Glomerular endothelial cell (primary cell): ENCODE results near the gene ARAP3. TPM values are rescaled to one million over a fixed set of nuclear protein-coding genes. Genes with fewer than 3 reads are reported as not detected.
"Not testable (repeated sequence)": the region's sequence is repeated elsewhere in the genome, so short reads cannot be mapped to it uniquely, and the experiment has no call there.

Experiments
- DNase-seq: peaks from one replicate; pipeline ENCODE4 v3.0.0-alpha.2; 2011; ENCODE audit warnings: low read depth, low spot score; ENCODE audit errors: extremely low read depth
- total RNA-seq: library from RNA; depleted of rRNA; stranded (reverse); fragments of >200 nt; gene quantifications from 2 replicates; pipeline ENCODE4 v1.2.3, GENCODE V29; 2015

Gene ARAP3
- total RNA-seq, 1 donor from 2014 or later = 69.0 TPM

DNA sequence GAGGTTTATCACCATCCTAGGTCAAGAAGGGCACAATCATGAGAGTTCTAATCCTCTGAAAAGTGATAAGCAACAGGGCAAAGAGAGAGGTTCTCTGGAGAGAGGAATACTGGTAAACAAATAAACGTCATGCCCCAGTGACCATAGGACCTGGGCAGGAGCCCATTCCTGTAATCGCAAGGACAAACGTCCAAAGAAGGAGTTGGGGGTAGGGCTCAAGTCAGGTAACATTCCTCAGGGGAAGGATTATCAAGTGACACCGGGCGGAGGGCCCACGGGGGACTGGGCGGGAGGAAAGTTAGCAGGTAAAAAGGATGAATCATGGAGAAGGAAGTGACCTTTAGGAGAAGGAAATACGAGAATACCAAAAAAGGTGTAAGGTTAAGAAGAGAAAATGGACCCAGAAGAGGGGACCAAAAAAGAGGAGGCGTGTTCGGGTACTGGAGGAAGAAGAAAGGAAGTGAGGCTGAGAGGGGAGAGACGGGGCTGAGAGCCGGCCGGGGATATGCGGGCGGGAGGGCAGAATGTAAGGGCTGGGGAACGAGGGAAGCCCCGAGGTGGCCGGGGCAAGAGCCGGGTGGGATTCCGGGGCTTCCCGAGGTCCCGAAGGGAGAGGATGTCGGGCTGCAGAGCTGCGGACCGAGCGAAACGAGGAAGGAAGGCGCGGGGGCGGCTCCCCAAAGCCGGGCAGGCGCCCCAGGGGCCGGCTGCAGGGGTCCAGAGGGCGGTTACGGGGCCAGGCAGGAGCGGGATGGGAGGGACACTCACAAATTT is 63.8 kb downstream of the ARAP3 start:
- DNase-seq = no peak

DNA sequence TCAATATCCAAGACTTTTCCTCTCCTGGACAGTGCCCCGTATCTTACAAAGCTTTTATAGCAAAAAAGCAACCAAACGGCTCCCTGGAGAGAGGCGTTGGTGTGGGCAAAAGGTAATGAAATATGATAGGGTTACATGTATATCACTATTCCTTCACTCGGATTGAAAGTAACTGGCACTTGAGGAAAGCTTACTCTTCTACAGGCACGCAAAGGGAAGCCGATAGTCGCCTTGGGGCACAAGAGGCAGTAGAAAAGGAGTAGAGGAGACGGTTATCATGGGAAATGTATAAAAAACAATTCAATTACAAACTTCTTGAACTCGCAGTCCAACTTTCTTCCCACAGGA is 64.4 kb downstream of the ARAP3 start:
- no peak for DNase-seq

DNA sequence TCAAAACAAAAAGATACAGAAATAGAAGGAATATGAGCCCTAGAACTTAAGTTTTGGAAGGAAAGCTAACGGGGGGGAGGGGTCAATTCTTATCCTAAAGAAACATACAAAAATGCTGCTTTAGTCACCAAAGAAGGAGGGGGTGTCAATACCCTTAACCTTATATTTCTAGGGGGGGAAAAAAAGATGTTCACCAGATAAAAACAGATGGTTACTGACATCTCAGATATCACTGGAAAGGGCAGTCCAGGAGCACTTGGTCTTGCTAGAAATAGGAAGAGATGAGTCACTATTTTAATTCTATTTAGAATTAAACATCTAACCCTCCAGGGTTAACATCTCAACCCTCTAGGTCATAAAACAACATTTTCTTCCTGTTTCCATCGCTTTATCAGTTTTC is 64.9 kb downstream of the ARAP3 start:
- DNase-seq = no peak

DNA sequence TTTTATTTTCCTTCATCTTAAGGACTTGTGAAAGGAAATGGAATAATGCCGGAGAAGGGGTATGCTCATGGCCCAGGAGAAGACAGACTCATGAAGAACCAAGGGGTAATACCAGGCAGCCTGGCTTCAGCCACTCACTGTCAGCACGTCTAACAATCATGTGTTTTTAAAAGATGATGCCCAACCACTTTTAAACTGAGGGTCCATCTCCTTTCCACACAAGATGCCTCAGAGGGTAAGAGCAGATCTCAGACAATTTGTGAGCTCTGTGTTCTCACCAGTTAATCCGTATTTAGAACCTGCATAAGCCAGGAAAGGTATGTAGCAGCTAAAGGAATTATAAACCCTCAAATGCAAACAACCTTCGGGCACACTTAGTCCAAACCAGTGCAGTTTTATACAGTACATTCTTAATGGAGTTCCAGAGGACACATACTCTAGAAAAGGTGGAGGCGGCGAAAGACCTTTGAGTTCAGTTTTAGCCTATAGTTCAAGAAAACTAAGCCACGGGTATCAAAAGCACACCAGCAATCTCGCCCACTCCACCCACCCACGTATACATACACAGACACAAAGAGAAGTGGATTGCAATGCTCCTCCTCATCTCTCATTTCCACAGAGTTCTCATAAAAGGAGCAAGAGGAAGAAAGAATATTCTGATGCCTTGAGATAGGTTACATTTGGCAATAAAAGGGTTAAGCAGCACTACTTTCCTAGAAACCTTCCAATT is 65.9 kb downstream of the ARAP3 start:
- no peak for DNase-seq

DNA sequence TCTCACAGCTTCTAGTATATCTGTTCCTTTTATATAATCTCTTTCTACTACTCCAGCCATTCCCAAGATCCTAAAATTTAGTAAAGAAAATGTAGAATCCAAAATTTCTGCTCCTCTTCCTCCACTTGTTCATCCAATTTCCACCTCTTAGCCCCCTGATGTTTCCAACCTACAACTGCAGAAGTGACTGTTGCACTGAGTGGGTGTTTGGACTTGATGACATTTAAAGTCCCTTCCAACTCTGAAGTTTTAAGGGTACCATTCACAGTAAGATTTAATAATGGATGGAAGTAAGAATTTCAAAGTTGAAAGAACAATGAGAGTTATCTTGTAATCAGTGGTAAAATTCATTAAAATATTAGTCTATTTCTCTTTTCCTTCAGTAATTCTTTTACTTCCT is 68.7 kb downstream of the ARAP3 start:
- no peak for DNase-seq

DNA sequence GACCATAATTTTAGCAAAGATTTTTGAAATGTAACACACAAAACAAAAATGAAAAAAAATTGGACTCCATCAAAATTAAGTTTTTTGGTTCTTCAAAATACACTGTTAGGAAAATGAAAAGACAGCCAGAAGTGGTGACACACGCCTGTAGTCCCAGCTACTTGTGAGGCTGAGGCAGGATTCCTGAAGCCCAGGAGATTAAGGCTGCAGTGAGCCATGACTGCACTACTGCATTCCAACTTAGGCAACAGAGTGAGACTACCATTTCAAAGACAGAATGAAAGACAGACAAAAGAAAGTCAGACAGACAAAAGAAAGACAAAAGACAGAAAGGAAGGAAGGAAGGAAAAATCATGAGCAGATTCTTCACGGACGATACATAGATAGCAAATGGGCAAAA is 70.7 kb downstream of the ARAP3 start:
- DNase-seq = no peak

DNA sequence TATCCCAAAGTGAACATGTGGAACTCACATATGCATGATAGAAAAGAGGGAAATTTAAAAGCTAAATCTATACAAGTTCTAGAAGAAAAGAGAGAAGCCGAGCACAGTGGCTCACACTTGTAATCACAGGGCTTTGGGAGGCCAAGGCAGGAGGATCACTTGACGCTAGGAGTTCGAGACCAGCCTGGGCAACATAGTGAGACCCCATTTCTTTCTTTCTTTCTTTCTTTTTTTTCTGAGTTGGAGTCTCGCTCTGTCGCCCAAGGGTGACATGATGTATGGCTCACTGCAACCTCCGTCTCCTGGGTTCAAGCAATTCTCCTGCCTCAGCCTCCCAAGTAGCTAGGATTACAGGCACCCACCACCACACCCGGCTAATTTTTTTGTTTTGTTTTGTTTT is 72.1 kb downstream of the ARAP3 start:
- not testable (repeated sequence) for DNase-seq

DNA sequence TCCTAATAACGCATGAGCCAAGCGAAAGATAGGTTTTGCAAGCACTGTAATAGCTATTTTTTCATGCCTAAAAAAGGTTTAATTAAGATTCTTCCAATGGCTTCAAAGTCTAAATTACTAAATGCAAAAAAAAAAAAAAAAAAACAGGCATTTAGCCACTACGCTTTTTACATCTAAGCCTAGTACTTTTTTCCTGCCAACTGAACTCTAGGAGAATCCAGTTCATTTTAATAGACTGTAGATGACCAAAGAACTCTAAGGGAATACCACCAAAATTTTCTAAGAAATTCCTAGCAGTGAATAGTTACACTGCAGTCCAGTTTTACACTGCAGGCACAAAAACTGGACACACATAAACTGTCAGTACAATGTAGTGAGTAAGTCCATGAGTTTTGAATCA is 73.0 kb downstream of the ARAP3 start:
- DNase-seq = no peak

DNA sequence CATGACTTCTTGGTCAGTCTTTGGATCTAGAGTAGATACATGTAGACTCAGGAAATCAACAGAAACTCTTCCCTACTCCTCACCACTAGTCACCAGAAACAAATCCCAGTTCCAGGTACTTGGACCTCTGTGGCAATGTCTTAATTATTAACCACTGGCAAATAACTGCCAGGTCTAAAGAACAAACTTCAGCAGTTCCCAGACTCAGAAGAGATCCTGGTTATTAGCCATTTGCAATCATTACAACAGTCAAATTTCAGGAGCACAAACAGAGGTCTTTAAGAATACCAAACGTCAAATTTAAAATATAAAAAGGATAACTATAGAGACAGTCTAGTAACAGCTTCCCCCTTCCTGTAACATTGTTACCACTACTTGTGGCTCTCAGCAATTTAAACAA is 73.5 kb downstream of the ARAP3 start:
- no peak for DNase-seq

DNA sequence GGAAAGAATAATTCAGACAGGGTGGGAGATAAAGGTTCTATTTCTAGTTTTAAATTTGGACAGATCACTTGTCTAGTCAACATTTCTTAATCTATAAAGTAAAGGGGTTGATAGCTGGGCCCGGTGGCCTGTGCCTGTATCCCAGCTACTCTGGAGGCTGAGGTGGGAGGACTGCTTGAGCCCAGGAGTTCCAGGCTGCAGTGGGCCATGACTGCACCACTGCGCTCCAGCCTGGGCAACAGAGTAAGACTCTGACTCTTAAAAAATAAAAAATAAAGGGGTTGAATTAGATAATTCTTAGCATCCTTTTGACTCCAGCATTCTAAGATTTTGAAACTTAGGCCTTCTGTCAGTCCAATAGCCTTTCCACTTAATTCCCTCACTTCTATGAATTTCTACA is 74.0 kb downstream of the ARAP3 start:
- DNase-seq = no peak

DNA sequence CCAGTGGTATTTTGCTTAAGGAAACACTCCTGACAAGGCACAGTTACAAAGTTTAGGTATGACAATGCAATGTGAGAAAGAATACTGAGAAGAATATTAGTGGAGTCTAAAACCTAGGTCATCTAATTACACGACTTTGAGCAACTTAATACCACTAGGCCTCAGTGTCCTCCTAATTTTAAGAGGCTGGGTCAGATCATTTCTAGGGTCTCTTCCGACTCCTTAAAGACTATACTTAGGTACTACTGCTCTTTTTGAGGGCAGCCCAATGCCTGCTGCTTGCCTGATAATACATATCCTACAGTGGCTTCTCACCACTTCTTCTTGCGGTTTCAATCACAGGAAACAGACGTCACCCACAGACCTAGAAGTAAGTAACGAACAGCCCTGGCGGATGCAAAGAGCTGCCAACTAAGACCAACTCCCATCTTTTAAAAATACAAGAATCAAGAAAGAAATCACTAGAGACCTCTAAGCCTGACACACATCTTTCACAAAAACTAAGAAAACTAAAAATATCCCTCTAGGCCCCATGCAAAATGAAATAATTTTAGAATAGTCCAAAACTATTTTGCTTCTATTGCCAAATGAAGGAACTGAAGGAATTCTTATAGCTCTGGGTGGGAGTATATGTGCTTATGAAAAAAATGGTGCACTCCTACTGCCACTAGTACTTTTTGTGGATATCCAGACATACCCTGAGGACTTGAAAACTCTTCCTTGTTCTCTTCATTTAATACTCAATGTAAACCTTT is 76.3 kb downstream of the ARAP3 start:
- DNase-seq = no peak

DNA sequence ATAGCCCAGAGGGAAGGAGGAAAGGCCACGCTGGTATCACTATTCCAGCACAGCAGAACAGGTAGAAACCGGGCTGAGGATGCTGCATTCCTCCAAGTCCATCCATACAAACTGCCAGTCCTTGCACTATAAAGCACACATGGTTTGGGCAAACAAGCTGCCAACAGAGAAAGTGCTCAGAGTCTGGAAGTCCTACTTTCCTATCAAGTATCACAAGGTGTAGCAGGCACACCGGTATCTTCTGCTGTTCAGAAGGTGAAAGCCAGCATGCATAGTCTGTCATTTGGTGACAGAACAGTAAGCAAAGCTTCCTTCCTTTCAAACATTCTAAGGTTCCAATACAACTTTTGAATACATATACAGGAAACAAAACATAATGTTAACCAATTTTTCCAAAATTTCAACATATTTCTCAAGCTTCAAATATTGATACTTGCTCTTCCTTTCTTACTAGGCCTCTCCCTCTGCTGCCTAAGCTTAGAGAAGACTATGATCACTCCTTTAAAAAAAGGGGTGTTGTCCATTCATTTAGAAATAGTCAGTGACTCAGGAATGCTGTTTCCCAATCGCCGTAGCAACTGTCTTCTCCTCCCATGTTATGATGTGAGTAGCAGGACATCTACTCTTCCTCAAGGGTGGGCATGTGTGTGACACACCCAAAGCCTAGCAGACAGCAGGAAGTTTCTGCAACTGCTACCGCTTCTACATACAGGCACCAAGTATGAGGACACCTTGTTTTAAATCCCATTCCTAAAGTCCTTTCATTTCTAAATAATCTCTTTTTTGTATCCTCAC is 77.9 kb downstream of the ARAP3 start:
- DNase-seq = no peak

Other genes with a start within 250 kb of the ARAP3 start
- gene PCDHGC3, start 206.3 kb downstream of the ARAP3 start, total RNA-seq = 24.3 and 43.0 TPM in 2 replicates
- gene PCDHGC4, start 197.2 kb downstream of the ARAP3 start, total RNA-seq = 0.44 and 2.5 TPM in 2 replicates
- gene PCDHGC5, start 193.1 kb downstream of the ARAP3 start, total RNA-seq = 0.24 and 2.5 TPM in 2 replicates
- 78.6 and 94.1 TPM in 2 replicates for gene DIAPH1, start 63.2 kb downstream of the ARAP3 start, total RNA-seq
- 30.9 and 43.3 TPM in 2 replicates for gene HDAC3, start 45.4 kb downstream of the ARAP3 start, total RNA-seq
- gene RELL2, start 45.2 kb downstream of the ARAP3 start, total RNA-seq = 8.5 and 12.2 TPM in 2 replicates
- 29.3 and 31.8 TPM in 2 replicates for gene FCHSD1, start 30.8 kb downstream of the ARAP3 start, total RNA-seq
- gene PCDH1, start 196.2 kb upstream of the ARAP3 start, total RNA-seq = 203 and 479 TPM in 2 replicates
- gene DELE1, start 241.6 kb upstream of the ARAP3 start, total RNA-seq = 61.4 and 69.5 TPM in 2 replicates